ENCODE data around the gene GALNT11. TPM values are rescaled to one million over a fixed set of nuclear protein-coding genes. Genes with fewer than 3 reads are reported as not detected.
"Not testable (repeated sequence)": the region's sequence is repeated elsewhere in the genome, so short reads cannot be mapped to it uniquely, and the experiment has no call there.

The GALNT11 gene
- total RNA-seq, 2 donors from 2014 or later: 24.8 to 32.3 TPM

DNA sequence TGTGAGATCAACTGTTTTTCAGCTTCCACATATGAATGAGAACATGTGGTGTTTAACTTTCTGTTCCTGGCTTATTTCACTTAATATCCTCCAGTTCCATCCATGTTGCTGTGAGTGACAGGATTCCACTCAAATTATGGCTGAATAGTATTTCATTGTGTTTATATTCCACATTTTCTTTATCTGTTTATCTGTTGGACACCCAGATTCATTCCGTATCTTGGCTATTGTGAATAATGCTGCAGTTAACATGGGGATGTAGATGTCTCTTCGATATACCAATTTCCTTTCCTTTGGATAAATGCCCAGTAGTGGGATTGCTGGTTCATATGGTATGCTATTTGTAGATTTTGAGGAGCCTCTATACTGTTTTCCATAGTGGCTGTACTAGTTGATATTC lies 47.9 kb downstream of the GALNT11 start:
- peaks cover 5% of the 10 kb centered on the region for H3K9me3 Mint-ChIP-seq
- no peak overlapping the region for H3K27ac Mint-ChIP-seq
- H3K36me3 Mint-ChIP-seq: peaks cover 9% of the 10 kb centered on the region
- DNase-seq (ENCODE audit: low spot score): no peak
- H3K27me3 Mint-ChIP-seq: no peaks in the 10 kb centered on the region
- peaks cover 15 to 29% of the 10 kb centered on the region in 2 donors for H3K4me1 Mint-ChIP-seq (ENCODE audit: low read depth in 2 of 2)
- H3K4me3 Mint-ChIP-seq: no peak overlapping the region
- no peak for ATAC-seq

DNA sequence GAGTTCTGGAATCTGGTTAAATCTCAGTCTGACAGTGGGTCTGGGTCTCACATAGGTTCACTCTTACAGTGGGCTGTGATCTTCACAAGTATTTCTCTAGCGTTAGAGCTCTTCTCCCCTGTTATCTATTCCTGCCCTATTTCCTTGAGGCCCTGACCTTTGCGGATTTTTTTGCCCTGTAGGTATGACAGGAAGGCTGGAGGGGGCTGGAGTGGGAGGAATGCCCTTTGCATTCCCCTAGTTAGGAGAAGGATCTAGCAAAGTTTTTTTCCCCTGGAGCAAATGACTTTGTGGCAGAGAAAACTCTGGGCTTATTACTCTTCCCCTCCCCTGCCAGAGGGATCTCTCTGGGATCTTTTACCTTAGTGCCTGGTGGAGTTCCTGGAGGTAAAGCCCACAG lies 49.2 kb downstream of the GALNT11 start:
- Mint-ChIP-seq H3K36me3 (peaks cover 9% of the 10 kb centered on the region), H3K4me3 (no peak overlapping the region), H3K9me3 (peaks cover 5% of the 10 kb centered on the region), H3K4me1 (ENCODE audit: low read depth in 2 of 2) (peaks cover 25 to 30% of the 10 kb centered on the region in 2 donors), H3K27me3 (no peaks in the 10 kb centered on the region), H3K27ac (no peak overlapping the region)
- ATAC-seq (no peak), DNase-seq (ENCODE audit: low spot score) (no peak)

DNA sequence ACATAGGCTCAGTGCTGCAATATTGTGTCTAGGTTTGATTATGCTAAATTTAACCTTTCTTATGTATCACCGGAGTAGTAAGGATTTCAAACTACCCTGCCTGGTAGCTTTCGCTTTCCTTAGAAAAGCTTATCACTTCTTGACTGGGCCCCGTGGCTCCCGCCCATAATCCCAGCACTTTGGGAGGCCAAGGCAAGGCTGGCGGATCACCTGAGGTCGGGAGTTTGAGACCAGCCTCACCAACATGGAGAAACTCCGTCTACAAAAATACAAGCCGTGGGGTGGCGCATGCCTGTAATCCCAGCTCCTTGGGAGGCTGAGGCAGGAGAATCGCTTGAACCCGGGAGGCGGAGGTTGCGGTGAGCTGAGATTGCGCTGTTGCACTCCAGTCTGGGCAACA lies 49.9 kb downstream of the GALNT11 start:
- H3K27me3 Mint-ChIP-seq; DNase-seq (ENCODE audit: low spot score); H3K9me3 Mint-ChIP-seq; H3K4me3 Mint-ChIP-seq; H3K36me3 Mint-ChIP-seq; ATAC-seq; H3K27ac Mint-ChIP-seq: not testable (repeated sequence)
- H3K4me1 Mint-ChIP-seq (ENCODE audit: low read depth in 2 of 2): peaks cover 25 to 27% of the 10 kb centered on the region in 2 donors

GRCh38 chr7:152076324-152076821 lies 50.9 kb downstream of the GALNT11 start:
- DNase-seq (ENCODE audit: low spot score) (no peak), ATAC-seq (no peak)
- H3K36me3 Mint-ChIP-seq: no peaks in the 10 kb centered on the region
- H3K27me3 Mint-ChIP-seq: no peaks in the 10 kb centered on the region
- H3K27ac Mint-ChIP-seq: no peak overlapping the region
- no peaks in the 10 kb centered on the region for H3K9me3 Mint-ChIP-seq
- peaks cover 25% of the 10 kb centered on the region in 2 donors for H3K4me1 Mint-ChIP-seq (ENCODE audit: low read depth in 2 of 2)
- no peak overlapping the region for H3K4me3 Mint-ChIP-seq

GRCh38 chr7:152076940-152077933 lies 51.8 kb downstream of the GALNT11 start:
- H3K27me3 Mint-ChIP-seq: no peaks in the 10 kb centered on the region
- DNase-seq (ENCODE audit: low spot score) (no peak), ATAC-seq (no peak)
- H3K4me1 Mint-ChIP-seq (ENCODE audit: low read depth in 2 of 2): peaks cover 25 to 27% of the 10 kb centered on the region in 2 donors
- no peak overlapping the region for H3K4me3 Mint-ChIP-seq
- no peak overlapping the region for H3K27ac Mint-ChIP-seq
- H3K9me3 Mint-ChIP-seq: no peaks in the 10 kb centered on the region
- H3K36me3 Mint-ChIP-seq: no peaks in the 10 kb centered on the region

DNA sequence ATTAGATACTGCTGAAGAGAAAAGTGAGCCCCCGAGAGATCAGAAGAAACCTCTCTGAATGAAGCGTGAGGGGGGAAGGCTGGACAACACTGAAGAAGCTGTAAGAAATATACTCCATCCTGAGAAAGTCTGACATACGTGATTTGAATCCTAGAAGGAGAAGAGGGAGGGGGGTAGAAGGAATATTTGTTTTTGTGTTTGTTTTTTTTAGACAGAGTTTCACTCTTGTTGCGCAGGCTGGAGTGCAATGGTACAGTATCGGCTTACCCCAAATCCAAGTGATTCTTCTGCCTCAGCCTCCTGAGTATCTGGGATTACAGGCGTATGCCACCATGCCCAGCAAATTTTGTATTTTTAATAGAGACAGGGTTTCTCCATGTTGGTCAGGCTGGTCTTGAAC lies 52.6 kb downstream of the GALNT11 start:
- H3K4me3 Mint-ChIP-seq: no peak overlapping the region
- H3K4me1 Mint-ChIP-seq (ENCODE audit: low read depth in 2 of 2): peaks cover 25 to 28% of the 10 kb centered on the region in 2 donors
- H3K27ac Mint-ChIP-seq: no peak overlapping the region
- H3K36me3 Mint-ChIP-seq: no peaks in the 10 kb centered on the region
- no peaks in the 10 kb centered on the region for H3K9me3 Mint-ChIP-seq
- no peak for DNase-seq (ENCODE audit: low spot score)
- H3K27me3 Mint-ChIP-seq: no peaks in the 10 kb centered on the region
- ATAC-seq: no peak

DNA sequence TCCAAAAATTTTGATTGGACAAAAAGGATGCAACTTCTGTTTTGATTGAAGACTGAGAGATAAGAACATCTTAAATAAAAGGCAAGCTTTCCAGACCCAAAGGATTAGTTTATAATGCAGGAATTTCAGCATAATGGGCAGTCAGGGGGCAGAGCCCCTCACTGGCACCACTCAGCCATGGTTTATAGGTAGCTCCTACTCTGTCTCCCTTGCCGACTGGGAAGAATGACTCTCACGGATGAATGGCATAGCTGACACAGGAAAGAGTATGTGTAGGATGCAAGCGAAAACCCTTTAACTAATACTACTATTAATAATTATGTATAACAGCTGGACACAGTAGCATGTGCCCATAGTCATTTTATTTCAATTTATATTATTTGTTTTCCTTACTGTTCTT lies 53.3 kb downstream of the GALNT11 start:
- H3K4me3 Mint-ChIP-seq: no peak overlapping the region
- H3K27ac Mint-ChIP-seq: no peak overlapping the region
- H3K9me3 Mint-ChIP-seq: no peaks in the 10 kb centered on the region
- no peak for DNase-seq (ENCODE audit: low spot score)
- no peak for ATAC-seq
- H3K27me3 Mint-ChIP-seq: no peaks in the 10 kb centered on the region
- H3K36me3 Mint-ChIP-seq: no peaks in the 10 kb centered on the region
- H3K4me1 Mint-ChIP-seq (ENCODE audit: low read depth in 2 of 2): peaks cover 22% of the 10 kb centered on the region in 2 donors

GRCh38 chr7:152081088-152081487 lies 55.6 kb downstream of the GALNT11 start:
- ATAC-seq (no peak), DNase-seq (ENCODE audit: low spot score) (no peak)
- Mint-ChIP-seq H3K27ac (no peak overlapping the region), H3K4me3 (no peak overlapping the region), H3K36me3 (no peaks in the 10 kb centered on the region), H3K27me3 (no peaks in the 10 kb centered on the region), H3K9me3 (no peaks in the 10 kb centered on the region), H3K4me1 (ENCODE audit: low read depth in 2 of 2) (peaks cover 16 to 24% of the 10 kb centered on the region in 2 donors)

- DNase-seq (ENCODE audit: low spot score): not testable (repeated sequence)
Observed at GRCh38 chr7:152082073-152082721, 56.7 kb downstream of the GALNT11 start.

DNA sequence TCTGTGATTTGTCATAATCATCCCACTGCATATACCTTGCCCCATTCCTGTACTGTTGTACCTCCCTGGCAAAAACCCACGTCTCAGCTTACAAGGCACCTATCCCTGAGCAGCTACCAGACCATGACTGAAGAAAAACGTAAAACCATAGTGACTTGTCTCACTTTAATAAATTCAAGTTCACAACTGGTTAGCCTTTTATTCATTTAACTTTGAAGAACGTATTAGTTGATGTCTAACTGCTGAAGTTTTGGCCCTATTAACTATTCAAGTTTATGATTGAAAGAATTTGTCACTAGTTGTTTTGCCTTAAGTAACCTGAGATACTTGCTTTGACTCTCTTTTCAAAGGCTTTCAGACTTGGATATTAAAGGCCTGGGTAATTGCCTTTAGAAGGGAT lies 59.7 kb downstream of the GALNT11 start:
- Mint-ChIP-seq H3K27ac (no peak overlapping the region), H3K4me3 (no peak overlapping the region), H3K27me3 (no peaks in the 10 kb centered on the region), H3K9me3 (peaks cover 3% of the 10 kb centered on the region), H3K4me1 (ENCODE audit: low read depth in 2 of 2) (peaks cover 5 to 12% of the 10 kb centered on the region in 2 donors), H3K36me3 (peaks cover 13% of the 10 kb centered on the region)
- ATAC-seq: no peak
- DNase-seq (ENCODE audit: low spot score): no peak

More at GRCh38 chr7:152082073-152082721, 56.7 kb downstream of the GALNT11 start:
- not testable (repeated sequence) for H3K36me3 Mint-ChIP-seq, ATAC-seq, H3K27ac Mint-ChIP-seq, H3K4me3 Mint-ChIP-seq, H3K27me3 Mint-ChIP-seq, H3K9me3 Mint-ChIP-seq
- peaks cover 19 to 24% of the 10 kb centered on the region in 2 donors for H3K4me1 Mint-ChIP-seq (ENCODE audit: low read depth in 2 of 2)

DNA sequence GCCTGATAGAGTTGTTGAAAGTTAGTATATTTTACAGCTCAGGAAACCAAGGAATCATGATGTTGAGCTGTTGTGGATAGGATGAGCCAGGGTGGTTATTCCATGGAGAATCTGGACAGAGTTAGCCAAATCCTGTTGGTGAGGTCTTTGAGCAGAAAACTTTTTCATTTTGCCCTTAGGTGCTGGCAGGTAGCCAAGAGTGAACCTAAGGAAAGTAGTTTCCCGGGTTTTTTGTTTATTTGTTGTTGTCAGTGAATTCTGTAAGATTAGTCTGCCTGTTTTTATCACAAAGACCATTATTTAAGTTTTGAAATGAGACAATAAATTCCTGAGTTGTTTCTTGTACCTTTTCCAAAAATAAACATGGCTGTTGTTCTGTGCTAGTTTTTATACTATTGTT lies 61.0 kb downstream of the GALNT11 start:
- DNase-seq (ENCODE audit: low spot score): no peak
- Mint-ChIP-seq H3K27me3 (no peaks in the 10 kb centered on the region), H3K4me3 (no peak overlapping the region), H3K4me1 (ENCODE audit: low read depth in 2 of 2) (peaks cover 5 to 12% of the 10 kb centered on the region in 2 donors), H3K27ac (no peak overlapping the region), H3K9me3 (peaks cover 3% of the 10 kb centered on the region), H3K36me3 (peaks cover 13% of the 10 kb centered on the region)
- no peak for ATAC-seq

DNA sequence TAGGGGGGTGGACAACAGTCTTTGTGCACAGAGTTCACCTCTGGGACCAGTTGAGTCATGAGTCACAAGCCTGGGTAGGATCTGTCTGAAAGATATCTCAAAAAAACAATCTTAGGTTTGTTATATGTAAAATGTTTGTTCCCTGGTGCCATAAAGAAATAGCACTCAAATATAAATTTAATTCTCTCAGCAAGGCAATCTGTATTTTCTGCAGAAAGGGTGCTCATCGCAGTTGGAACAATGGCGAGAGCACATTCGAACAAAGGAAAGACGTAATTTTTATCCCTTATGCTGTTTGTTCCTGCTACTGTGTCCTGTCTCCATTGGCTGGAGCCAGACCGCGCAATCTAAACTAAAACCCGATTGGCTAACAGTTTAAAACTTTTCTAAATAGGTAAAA lies 63.7 kb downstream of the GALNT11 start:
- no peak overlapping the region for H3K27ac Mint-ChIP-seq
- ATAC-seq: no peak
- no peaks in the 10 kb centered on the region for H3K27me3 Mint-ChIP-seq
- H3K4me1 Mint-ChIP-seq (ENCODE audit: low read depth in 2 of 2): peaks cover 6 to 9% of the 10 kb centered on the region in 2 donors
- H3K4me3 Mint-ChIP-seq: no peak overlapping the region
- peaks cover 13% of the 10 kb centered on the region for H3K36me3 Mint-ChIP-seq
- peaks cover 3% of the 10 kb centered on the region for H3K9me3 Mint-ChIP-seq
- no peak for DNase-seq (ENCODE audit: low spot score)

DNA sequence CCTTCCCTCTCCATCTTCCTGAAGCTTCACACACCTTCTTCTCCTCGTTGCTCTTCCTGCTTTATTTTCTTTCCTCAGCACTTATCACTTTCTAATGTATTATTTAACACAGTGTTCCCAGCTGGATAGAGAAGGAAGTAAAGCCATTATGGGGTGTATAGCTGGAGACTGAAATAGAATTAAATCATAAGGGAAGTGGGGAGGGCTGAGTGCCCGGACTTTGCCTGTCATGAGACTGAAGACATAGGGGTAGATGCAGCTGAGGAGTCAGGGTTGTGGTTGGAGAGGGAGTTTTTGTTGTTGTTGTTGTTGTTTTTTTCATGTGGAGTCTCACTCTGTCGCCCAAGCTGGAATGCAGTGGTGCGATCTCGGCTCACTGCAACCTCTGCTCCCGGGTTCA lies 65.3 kb downstream of the GALNT11 start:
- H3K4me3 Mint-ChIP-seq: no peak overlapping the region
- H3K36me3 Mint-ChIP-seq: peaks cover 13% of the 10 kb centered on the region
- peaks cover 6% of the 10 kb centered on the region in 2 donors for H3K4me1 Mint-ChIP-seq (ENCODE audit: low read depth in 2 of 2)
- no peak for DNase-seq (ENCODE audit: low spot score)
- no peak overlapping the region for H3K27ac Mint-ChIP-seq
- H3K9me3 Mint-ChIP-seq: peaks cover 3% of the 10 kb centered on the region
- H3K27me3 Mint-ChIP-seq: no peaks in the 10 kb centered on the region
- no peak for ATAC-seq

- Mint-ChIP-seq H3K4me1 (ENCODE audit: low read depth in 2 of 2) (peaks cover 2 to 6% of the 10 kb centered on the region in 2 donors), H3K27ac (no peak overlapping the region), H3K9me3 (no peaks in the 10 kb centered on the region), H3K4me3 (no peak overlapping the region), H3K27me3 (no peaks in the 10 kb centered on the region), H3K36me3 (peaks cover 9% of the 10 kb centered on the region)
- no peak for DNase-seq (ENCODE audit: low spot score)
- ATAC-seq: no peak
Observed at GRCh38 chr7:152093717-152094116, 68.2 kb downstream of the GALNT11 start.

Data from natural killer cell treated with Interleukin-12 subunit alpha and Interleukin-12 subunit beta and Interleukin-15 and Interleukin-18, amount 100 ng/mL, for 72 hours (primary cell).